ENCODE measurements around the gene GPATCH2. TPM values are rescaled to one million over a fixed set of nuclear protein-coding genes. Genes with fewer than 3 reads are reported as not detected.

The GPATCH2 gene
- total RNA-seq, 1 experiment from 2014 or later = 11.2 TPM

- Histone ChIP-seq H3K4me1 (ENCODE audit: control insufficient read depth, insufficient read depth, low read length) (no peaks in the 10 kb centered on the region), H3K27me3 (ENCODE audit: control insufficient read depth, insufficient read depth, low read length) (no peaks in the 10 kb centered on the region), H3K4me3 (ENCODE audit: low read depth in 2 of 2, low read length in 2 of 2) (no peak overlapping the region), H3K27ac (ENCODE audit: low read length) (no peak overlapping the region), H3K36me3 (ENCODE audit: control insufficient read depth, insufficient read depth, low read length) (no peaks in the 10 kb centered on the region), H3K9me3 (ENCODE audit: control insufficient read depth, insufficient read depth, low read depth, low read length) (no peaks in the 10 kb centered on the region)
- CTCF ChIA-PET = no interaction called here
- DNase-seq (ENCODE audit: low read depth, low spot score) (no peak), ATAC-seq (no peak)
- POLR2A ChIA-PET = no interaction called here
- no peak for TF ChIP-seq SIN3A (IDR thresholded peaks at IDR 0.05; ENCODE audit: borderline replicate concordance, insufficient read depth, low read depth, low read length)
- in situ Hi-C loops (cut with HindIII; ENCODE audit: low pct_unique_long_range_greater_than_20kb, low sequenced_read_pairs) (no loop called here), intact Hi-C loops (cut with micrococcal nuclease; ENCODE audit: unreplicated experiment) (no loop called here)
- no TSS peak for BruUV-seq (replicated peaks)
Measured at GRCh38 chr1:217527151-217527550, 103.7 kb downstream of the GPATCH2 start.

GRCh38 chr1:217526636-217527035 is 104.3 kb downstream of the GPATCH2 start:
- Histone ChIP-seq H3K27me3 (ENCODE audit: control insufficient read depth, insufficient read depth, low read length) (no peaks in the 10 kb centered on the region), H3K36me3 (ENCODE audit: control insufficient read depth, insufficient read depth, low read length) (no peaks in the 10 kb centered on the region), H3K4me1 (ENCODE audit: control insufficient read depth, insufficient read depth, low read length) (no peaks in the 10 kb centered on the region), H3K4me3 (ENCODE audit: low read depth in 2 of 2, low read length in 2 of 2) (no peak overlapping the region), H3K9me3 (ENCODE audit: control insufficient read depth, insufficient read depth, low read depth, low read length) (no peaks in the 10 kb centered on the region), H3K27ac (ENCODE audit: low read length) (no peak overlapping the region)
- no peak for TF ChIP-seq CTCF (IDR thresholded peaks at IDR 0.05)
- no peak for TF ChIP-seq POLR2AphosphoS5 (IDR thresholded peaks at IDR 0.05; ENCODE audit: low read depth, low read length)
- no peak for TF ChIP-seq REST (IDR thresholded peaks at IDR 0.05; ENCODE audit: insufficient read depth in 1 of 2, low read depth in 2 of 2, low read length in 1 of 2)
- no peak for TF ChIP-seq SIN3A (IDR thresholded peaks at IDR 0.05; ENCODE audit: borderline replicate concordance, insufficient read depth, low read depth, low read length)
- TF ChIP-seq TCF7L2 (IDR thresholded peaks at IDR 0.05; ENCODE audit: low read depth, low read length) = no peak
- ATAC-seq (no peak), DNase-seq (ENCODE audit: low read depth, low spot score) (no peak)
- no TSS peak for BruUV-seq (replicated peaks)
- POLR2A ChIA-PET = no interaction called here
- in situ Hi-C loops (cut with HindIII; ENCODE audit: low pct_unique_long_range_greater_than_20kb, low sequenced_read_pairs) = no loop called here
- intact Hi-C loops (cut with micrococcal nuclease; ENCODE audit: unreplicated experiment) = no loop called here
- CTCF ChIA-PET = no interaction called here

DNA sequence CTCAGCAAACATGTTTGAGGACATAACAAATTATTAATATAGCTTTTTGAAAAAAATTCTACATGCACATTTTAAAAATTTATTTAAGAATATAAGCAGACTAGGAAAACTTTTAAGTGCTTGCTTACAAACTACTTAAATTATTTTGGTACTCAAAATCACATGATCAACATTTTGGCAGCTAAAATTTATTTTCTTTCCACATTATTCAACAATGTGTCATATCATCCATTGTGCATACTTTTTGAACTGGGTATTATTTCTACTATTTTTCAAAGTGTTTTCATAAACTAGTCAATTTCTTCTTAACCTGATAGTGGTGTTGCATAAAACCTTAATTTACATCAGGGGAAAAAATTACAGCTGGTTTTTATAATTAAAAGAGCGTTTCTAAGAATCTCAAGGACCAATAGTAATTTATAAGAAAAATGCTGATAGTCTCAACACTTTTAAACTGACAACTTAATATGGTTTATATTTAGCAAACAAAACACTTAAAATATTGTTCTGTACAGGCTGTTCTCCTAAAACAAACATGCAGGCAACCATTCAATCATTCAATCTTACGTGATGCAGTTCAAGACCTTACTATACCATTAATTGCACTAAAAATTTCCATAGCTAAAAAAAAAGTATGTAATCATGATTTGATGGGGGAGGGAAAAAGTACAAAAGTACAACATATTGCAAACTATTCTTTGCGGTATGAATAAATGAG is 105.0 kb downstream of the GPATCH2 start:
- no peaks in the 10 kb centered on the region for H3K36me3 ChIP-seq (ENCODE audit: control insufficient read depth, insufficient read depth, low read length)
- BruUV-seq (replicated peaks) = no TSS peak
- H3K9me3 ChIP-seq (ENCODE audit: control insufficient read depth, insufficient read depth, low read depth, low read length) = no peaks in the 10 kb centered on the region
- no peak overlapping the region for H3K27ac ChIP-seq (ENCODE audit: low read length)
- POLR2A ChIA-PET = no interaction called here
- DNase-seq (ENCODE audit: low read depth, low spot score) (no peak), ATAC-seq (no peak)
- CTCF ChIA-PET = no interaction called here
- H3K27me3 ChIP-seq (ENCODE audit: control insufficient read depth, insufficient read depth, low read length) = no peaks in the 10 kb centered on the region
- H3K4me3 ChIP-seq (ENCODE audit: low read depth in 2 of 2, low read length in 2 of 2) = no peak overlapping the region
- intact Hi-C loops (cut with micrococcal nuclease; ENCODE audit: unreplicated experiment) = no loop called here
- TF ChIP-seq POLR2AphosphoS5 (IDR thresholded peaks at IDR 0.05; ENCODE audit: low read depth, low read length) = no peak
- no peak for TF ChIP-seq SIN3A (IDR thresholded peaks at IDR 0.05; ENCODE audit: borderline replicate concordance, insufficient read depth, low read depth, low read length)
- TF ChIP-seq CTCF (IDR thresholded peaks at IDR 0.05) = no peak
- TF ChIP-seq REST (IDR thresholded peaks at IDR 0.05; ENCODE audit: insufficient read depth in 1 of 2, low read depth in 2 of 2, low read length in 1 of 2) = no peak
- no peak for TF ChIP-seq TCF7L2 (IDR thresholded peaks at IDR 0.05; ENCODE audit: low read depth, low read length)
- in situ Hi-C loops (cut with HindIII; ENCODE audit: low pct_unique_long_range_greater_than_20kb, low sequenced_read_pairs) = no loop called here
- H3K4me1 ChIP-seq (ENCODE audit: control insufficient read depth, insufficient read depth, low read length) = no peaks in the 10 kb centered on the region
